Stimulated activated naive B cell treated with anti-CD40 and anti-IgM and Interleukin-4, amounts not matched to agents 10 μg/mL and 1 μg/mL and 100 μg/mL, for 72 hours (primary cell): Measurements from ENCODE around the gene LY9.

Experiments used
- ATAC-seq, 2 donors: fragments of 150-1000 bp; cut with Tn5 transposase; replicated peaks; 2 replicates each; pipeline ENCODE4 v1.10.0; 2021; ENCODE audit warnings: moderate library complexity in 1 of 2
- DNase-seq: peaks from one replicate; pipeline ENCODE4 v3.0.0; 2021
- H3K27ac Mint-ChIP-seq: one replicate; pipeline ENCODE4 v1.8.0; 2022; ENCODE audit warnings: mild to moderate bottlenecking, mixed read lengths
- H3K27me3 Mint-ChIP-seq, 2 donors: one replicate each; pipeline ENCODE4 v1.8.0; 2022; ENCODE audit warnings: mixed read lengths in 2 of 2
- H3K36me3 Mint-ChIP-seq, 2 donors: one replicate each; pipeline ENCODE4 v1.8.0; 2022; ENCODE audit warnings: mixed read lengths in 2 of 2, mild to moderate bottlenecking in 1 of 2
- H3K4me1 Mint-ChIP-seq, 2 donors: one replicate each; pipeline ENCODE4 v1.8.0; 2022; ENCODE audit warnings: mixed read lengths in 2 of 2, mild to moderate bottlenecking in 1 of 2
- H3K4me3 Mint-ChIP-seq, 2 donors: one replicate each; pipeline ENCODE4 v1.8.0; 2022; ENCODE audit warnings: mild to moderate bottlenecking in 2 of 2, mixed read lengths in 2 of 2, moderate library complexity in 1 of 2
- H3K9me3 Mint-ChIP-seq, 2 donors: one replicate each; pipeline ENCODE4 v1.8.0; 2022; ENCODE audit warnings: mixed read lengths in 2 of 2, mild to moderate bottlenecking in 1 of 2

Gene LY9

DNA sequence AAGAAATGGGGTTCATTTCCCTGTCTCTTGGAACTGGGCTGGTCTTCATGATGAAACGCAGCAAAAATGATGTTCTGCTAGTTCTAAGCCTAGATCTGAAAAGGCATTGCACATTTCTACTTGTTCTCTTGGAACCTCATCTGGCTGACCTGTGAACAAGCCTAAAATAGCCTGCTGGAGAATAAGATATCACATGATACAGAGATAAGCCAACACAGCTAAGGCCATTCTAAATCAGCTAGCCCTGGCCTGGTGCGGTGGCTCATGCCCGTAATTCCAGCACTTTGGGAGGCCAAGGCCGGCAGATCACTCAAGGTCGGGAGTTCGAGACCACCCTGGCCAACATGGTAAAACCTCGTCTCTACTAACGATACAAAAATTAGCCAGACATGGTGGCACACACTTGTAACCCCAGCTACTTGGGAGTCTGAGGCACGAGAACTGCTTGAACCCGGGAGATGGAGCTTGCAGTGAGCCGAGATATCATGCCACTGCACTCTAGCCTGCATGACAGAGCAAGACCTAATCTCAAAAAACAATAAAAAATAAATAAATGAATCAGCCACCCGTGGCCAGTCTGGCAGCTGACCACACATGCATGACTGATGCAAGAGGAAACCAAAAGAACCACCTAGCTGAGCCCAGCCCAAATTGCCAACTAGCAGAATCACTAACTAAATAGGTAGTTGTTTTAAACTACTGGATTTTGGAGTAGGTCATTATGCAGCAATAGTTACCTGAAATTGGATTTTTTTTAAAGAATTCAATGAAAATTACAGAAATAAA lies 48.7 kb downstream of the LY9 start:
- Mint-ChIP-seq H3K4me3 (no peak overlapping the region), H3K27me3 (peaks cover 0 to 8% of the 10 kb centered on the region in 2 donors), H3K27ac (no peak overlapping the region), H3K36me3 (no peaks in the 10 kb centered on the region), H3K4me1 (peaks cover 4 to 11% of the 10 kb centered on the region in 2 donors), H3K9me3 (no peaks in the 10 kb centered on the region)
- ATAC-seq (no peak), DNase-seq (no peak)

DNA sequence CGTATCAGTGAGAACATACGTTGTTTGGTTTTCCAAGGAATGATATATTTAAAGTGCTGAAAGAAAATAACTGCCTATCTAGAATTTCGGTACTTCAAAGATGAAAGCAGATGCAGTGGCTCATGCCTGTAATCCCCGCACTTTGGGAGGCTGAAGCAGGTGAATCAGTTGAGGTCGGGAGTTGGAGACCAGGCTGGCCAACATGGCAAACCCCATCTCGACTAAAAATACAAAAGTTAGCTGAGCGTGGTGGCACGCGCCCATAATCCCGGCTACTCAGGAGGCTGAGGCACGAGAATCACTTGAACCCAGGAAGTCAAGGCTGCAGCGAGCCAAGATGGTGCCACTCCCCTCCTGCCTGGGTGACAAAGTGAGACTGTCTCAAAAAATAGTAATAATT lies 50.3 kb downstream of the LY9 start:
- ATAC-seq (no peak), DNase-seq (no peak)
- H3K36me3 Mint-ChIP-seq: no peaks in the 10 kb centered on the region
- H3K4me3 Mint-ChIP-seq: no peak overlapping the region
- H3K27me3 Mint-ChIP-seq: peaks cover 0 to 8% of the 10 kb centered on the region in 2 donors
- peaks cover 4 to 11% of the 10 kb centered on the region in 2 donors for H3K4me1 Mint-ChIP-seq
- H3K9me3 Mint-ChIP-seq: no peaks in the 10 kb centered on the region
- H3K27ac Mint-ChIP-seq: no peak overlapping the region

DNA sequence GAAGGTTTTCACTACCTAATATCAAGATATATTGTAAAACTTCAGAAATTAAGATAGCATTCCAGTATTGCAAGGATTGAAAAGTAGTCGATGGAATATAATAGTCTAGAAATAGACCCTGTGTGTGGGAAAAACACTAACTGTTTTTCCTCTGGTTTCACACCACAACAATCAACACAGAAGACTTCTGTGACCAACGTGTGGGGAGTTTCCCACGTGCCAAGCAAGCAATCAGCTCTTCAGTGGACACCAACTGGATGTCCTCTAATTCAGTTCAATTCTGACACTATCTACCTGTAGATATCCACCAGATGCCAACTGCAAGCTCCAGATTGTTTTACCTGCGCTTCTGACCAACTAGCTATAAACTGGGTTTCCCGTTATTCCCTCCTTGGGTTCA lies 54.6 kb downstream of the LY9 start:
- no peaks in the 10 kb centered on the region for H3K4me1 Mint-ChIP-seq

GRCh38 chr1:160850993-160851392 lies 55.0 kb downstream of the LY9 start:
- Mint-ChIP-seq H3K36me3 (no peaks in the 10 kb centered on the region), H3K27ac (no peak overlapping the region)

More for the DNA sequence above, 54.6 kb downstream of the LY9 start:
- peaks cover 3 to 6% of the 10 kb centered on the region in 2 donors for H3K27me3 Mint-ChIP-seq
- ATAC-seq: no peak
- H3K36me3 Mint-ChIP-seq: no peaks in the 10 kb centered on the region
- peaks cover 0 to 1% of the 10 kb centered on the region in 2 donors for H3K9me3 Mint-ChIP-seq
- no peak overlapping the region for H3K27ac Mint-ChIP-seq
- no peak overlapping the region for H3K4me3 Mint-ChIP-seq
- DNase-seq: no peak

DNA sequence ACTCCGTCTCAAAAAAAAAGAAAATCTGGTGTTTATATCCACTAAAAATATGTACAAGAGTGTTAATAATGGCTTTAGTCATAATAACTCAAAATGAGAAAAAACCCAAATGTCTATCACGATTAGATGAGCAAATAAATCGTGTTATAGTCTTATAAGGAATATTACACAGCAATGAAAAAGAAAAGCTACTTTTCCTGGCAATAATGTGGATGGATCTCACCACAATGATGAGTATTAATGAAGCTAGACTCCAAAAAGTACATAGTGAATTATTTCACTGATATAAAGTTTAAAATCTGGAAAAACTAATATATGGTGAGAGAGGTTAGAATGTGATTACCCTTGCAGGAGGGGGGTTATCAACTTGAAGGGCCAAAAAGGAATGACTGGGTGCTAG lies 57.0 kb downstream of the LY9 start:
- peaks cover 0 to 1% of the 10 kb centered on the region in 2 donors for H3K9me3 Mint-ChIP-seq
- ATAC-seq (no peak), DNase-seq (no peak)
- H3K27me3 Mint-ChIP-seq: peaks cover 2 to 6% of the 10 kb centered on the region in 2 donors
- H3K27ac Mint-ChIP-seq: no peak overlapping the region
- no peaks in the 10 kb centered on the region for H3K4me1 Mint-ChIP-seq
- no peak overlapping the region for H3K4me3 Mint-ChIP-seq
- no peaks in the 10 kb centered on the region for H3K36me3 Mint-ChIP-seq

More at GRCh38 chr1:160850993-160851392, 55.0 kb downstream of the LY9 start:
- Mint-ChIP-seq H3K4me3 (no peak overlapping the region), H3K4me1 (no peaks in the 10 kb centered on the region), H3K27me3 (peaks cover 3 to 6% of the 10 kb centered on the region in 2 donors), H3K9me3 (peaks cover 0 to 1% of the 10 kb centered on the region in 2 donors)
- ATAC-seq: no peak
- no peak for DNase-seq

DNA sequence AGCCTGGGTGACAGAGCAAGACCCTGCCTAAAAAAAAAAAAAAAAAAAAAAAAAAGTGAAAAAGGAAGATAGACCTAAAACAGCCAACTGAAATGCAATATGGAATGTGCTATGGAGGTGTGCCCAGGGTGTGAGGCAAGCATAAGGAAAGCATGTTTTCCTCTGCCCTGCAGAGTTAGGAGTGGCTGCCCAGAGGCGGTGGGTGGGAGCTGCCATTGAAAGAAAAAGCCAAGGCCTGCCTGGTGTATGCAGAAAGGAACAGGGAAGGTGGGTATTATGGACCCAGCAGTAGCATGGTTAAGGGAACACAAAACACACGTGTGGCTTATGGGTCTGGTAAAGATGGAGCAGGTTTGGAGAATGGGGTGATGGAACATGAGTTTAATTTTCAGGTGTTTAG lies 57.8 kb downstream of the LY9 start:
- peaks cover under 1 to 6% of the 10 kb centered on the region in 2 donors for H3K27me3 Mint-ChIP-seq
- no peak overlapping the region for H3K4me3 Mint-ChIP-seq
- no peaks in the 10 kb centered on the region for H3K4me1 Mint-ChIP-seq
- no peak overlapping the region for H3K27ac Mint-ChIP-seq
- no peaks in the 10 kb centered on the region for H3K36me3 Mint-ChIP-seq
- DNase-seq (no peak), ATAC-seq (no peak)
- H3K9me3 Mint-ChIP-seq: peaks cover 0 to 1% of the 10 kb centered on the region in 2 donors

DNA sequence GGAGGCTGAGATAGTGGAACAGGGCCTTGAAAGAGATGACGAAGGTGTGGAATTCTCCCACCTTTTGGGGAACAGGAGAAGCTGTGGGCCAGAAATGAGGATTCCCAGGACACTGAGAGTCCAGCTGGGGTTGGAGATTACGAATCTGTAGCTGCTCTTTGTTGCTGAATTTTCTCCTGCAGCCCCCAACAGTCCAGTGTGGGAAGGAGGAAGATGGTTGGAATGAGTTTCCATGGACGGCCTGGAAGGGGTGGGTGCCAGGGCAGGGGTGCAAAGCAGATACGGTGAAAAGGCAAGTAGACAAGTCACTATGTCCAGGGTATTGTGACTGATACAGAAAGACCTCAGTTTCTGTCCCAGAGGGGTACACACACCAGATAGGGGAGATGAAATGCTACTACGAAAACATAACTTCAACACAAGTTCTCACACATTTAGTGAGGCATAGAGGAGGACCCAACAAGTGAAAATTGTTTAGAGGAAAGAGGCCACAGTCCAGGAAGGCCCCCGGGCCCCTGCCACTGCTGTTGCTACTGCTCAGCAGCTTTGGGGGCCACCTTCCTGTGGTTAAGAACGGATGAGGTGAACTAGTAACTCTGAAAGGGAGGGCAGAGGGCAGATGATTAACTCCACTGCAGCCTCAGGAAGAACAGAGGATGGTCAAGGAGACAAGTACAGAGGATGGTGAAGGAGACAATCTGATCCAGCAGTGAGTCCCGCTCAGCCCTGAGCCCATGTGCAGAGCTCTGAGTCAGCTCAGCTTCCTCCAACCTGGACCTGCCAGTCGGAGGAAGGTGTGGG lies 59.4 kb downstream of the LY9 start:
- ATAC-seq: peak; percentile 8 to 19
- Mint-ChIP-seq H3K9me3 (peaks cover 0 to 1% of the 10 kb centered on the region in 2 donors), H3K27ac (no peak overlapping the region), H3K36me3 (no peaks in the 10 kb centered on the region), H3K4me1 (no peaks in the 10 kb centered on the region), H3K27me3 (peaks cover 4 to 6% of the 10 kb centered on the region in 2 donors), H3K4me3 (no peak overlapping the region)
- no peak for DNase-seq

DNA sequence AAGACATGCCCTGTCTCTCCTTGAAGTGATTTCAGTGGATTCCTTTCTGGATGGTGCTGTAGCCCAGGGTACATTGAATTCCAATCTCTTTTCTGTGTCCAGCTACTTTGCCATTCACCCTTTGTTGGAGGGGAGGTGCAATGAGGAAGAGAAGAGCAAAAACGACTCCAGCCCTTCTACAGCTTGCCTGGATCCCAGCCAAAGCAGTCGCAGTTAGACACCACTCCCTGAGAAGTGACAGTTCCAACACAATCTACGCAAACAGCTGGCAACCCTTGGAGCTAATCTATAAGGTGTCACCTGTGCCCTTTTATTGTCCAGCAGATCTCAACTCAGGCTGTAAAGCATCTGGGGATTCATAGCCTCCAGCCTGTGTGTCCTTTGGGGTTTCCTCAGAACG lies 62.1 kb downstream of the LY9 start:
- no peak overlapping the region for H3K4me3 Mint-ChIP-seq
- H3K4me1 Mint-ChIP-seq: peaks cover 10 to 14% of the 10 kb centered on the region in 2 donors
- no peaks in the 10 kb centered on the region for H3K36me3 Mint-ChIP-seq
- H3K27me3 Mint-ChIP-seq: peaks cover 6 to 8% of the 10 kb centered on the region in 2 donors
- no peak overlapping the region for H3K27ac Mint-ChIP-seq
- ATAC-seq (no peak), DNase-seq (no peak)
- no peaks in the 10 kb centered on the region for H3K9me3 Mint-ChIP-seq

DNA sequence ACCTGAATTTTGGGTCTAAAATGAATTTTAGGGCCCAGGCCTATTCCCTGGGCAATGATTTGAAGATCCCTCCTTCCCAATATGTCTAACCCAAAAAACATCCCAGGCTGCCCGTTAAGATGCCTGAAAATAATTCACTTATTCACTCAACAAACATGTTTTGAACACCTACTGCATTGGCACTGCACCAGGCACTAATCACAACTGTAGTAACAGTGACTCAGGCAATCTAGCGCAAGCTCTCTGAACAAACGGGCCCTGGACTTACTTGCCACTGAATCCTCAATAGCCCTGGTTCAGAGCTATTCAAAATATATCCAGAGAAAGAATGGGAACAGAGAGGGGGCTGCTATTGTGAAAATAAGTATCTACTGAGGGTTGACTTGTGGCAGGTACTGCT lies 62.5 kb downstream of the LY9 start:
- DNase-seq (no peak), ATAC-seq (no peak)
- Mint-ChIP-seq H3K27me3 (peaks cover 5 to 8% of the 10 kb centered on the region in 2 donors), H3K4me1 (peaks cover 11 to 18% of the 10 kb centered on the region in 2 donors), H3K4me3 (no peak overlapping the region), H3K27ac (no peak overlapping the region), H3K36me3 (no peaks in the 10 kb centered on the region), H3K9me3 (no peaks in the 10 kb centered on the region)

GRCh38 chr1:160859166-160859565 lies 63.2 kb downstream of the LY9 start:
- H3K36me3 Mint-ChIP-seq: no peaks in the 10 kb centered on the region
- peaks cover 16 to 24% of the 10 kb centered on the region in 2 donors for H3K4me1 Mint-ChIP-seq
- no peaks in the 10 kb centered on the region for H3K9me3 Mint-ChIP-seq
- ATAC-seq (no peak), DNase-seq (no peak)
- H3K4me3 Mint-ChIP-seq: no peak overlapping the region
- peaks cover 0 to 8% of the 10 kb centered on the region in 2 donors for H3K27me3 Mint-ChIP-seq
- H3K27ac Mint-ChIP-seq: no peak overlapping the region

DNA sequence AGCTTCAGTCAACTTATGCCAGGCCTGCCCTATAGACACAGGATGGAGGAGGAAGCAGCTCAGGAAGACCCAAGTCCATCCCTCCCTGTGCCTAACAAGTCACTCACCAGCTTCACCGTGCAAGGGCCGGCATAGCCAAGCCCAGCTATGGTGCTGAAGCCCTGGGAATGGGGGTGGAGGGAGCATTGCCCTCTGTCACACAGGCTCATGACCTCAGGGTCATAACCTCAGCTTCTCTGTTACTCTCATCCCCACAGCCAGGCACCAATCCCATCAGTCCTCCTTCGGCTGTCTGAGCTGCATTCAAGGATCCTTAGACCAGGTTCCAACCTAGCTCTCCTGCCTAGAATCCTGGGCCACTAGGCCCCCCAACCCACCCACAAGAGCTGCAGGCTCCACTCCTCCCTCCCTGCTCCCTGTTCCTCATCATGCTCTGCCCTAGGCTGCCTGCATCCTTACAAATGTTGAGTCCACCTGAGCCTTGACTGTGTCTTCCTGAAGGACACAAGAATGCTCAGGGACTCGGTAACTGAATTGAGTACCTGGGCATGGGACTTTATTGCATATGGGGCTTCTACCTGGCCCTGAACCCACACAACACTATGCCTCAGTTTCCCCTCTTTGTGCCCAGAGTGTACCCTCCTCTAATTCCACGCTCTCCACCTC lies 65.0 kb downstream of the LY9 start:
- Mint-ChIP-seq H3K4me1 (peaks cover 21 to 29% of the 10 kb centered on the region in 2 donors), H3K9me3 (no peaks in the 10 kb centered on the region), H3K4me3 (no peak overlapping the region), H3K36me3 (no peaks in the 10 kb centered on the region), H3K27ac (no peak overlapping the region), H3K27me3 (peaks cover 0 to 8% of the 10 kb centered on the region in 2 donors)
- DNase-seq: no peak
- ATAC-seq: no peak

- peaks cover 0 to 8% of the 10 kb centered on the region in 2 donors for H3K27me3 Mint-ChIP-seq
- DNase-seq (peak; percentile 53), ATAC-seq (peak; percentile 93 to 94)
- H3K9me3 Mint-ChIP-seq: no peaks in the 10 kb centered on the region
- H3K27ac Mint-ChIP-seq: peak within 1 kb of the TSS; percentile 64
- peak within 1 kb of the TSS; percentile 55 to 67 for H3K4me3 Mint-ChIP-seq
- no peaks in the 10 kb centered on the region for H3K36me3 Mint-ChIP-seq
- H3K4me1 Mint-ChIP-seq: peaks cover 21 to 29% of the 10 kb centered on the region in 2 donors
These were observed 66.5 kb downstream of the LY9 start, which contains the start of gene CD244 for GRCh38 chr1:160862203-160863060. TSS of gene CD244 (minus strand) at chr1:160862887. CDS start at chr1:160862677, 210 bp downstream.

GRCh38 chr1:160863061-160863773 lies 67.2 kb downstream of the LY9 start:
- no peak for DNase-seq
- Mint-ChIP-seq H3K36me3 (no peaks in the 10 kb centered on the region), H3K4me1 (peaks cover 26 to 36% of the 10 kb centered on the region in 2 donors), H3K27ac (peak overlapping the region; percentile 52), H3K27me3 (peaks cover 0 to 8% of the 10 kb centered on the region in 2 donors), H3K9me3 (peaks cover 0 to 3% of the 10 kb centered on the region in 2 donors), H3K4me3 (peak overlapping the region; percentile 55 to 67)
- no peak for ATAC-seq
